Activated CD4-positive, alpha-beta T cell treated with anti-CD3 and anti-CD28 coated beads for 1 hour (primary cell): ENCODE results near the gene ABAT.

Experiments
- DNase-seq: peaks from one replicate; pipeline ENCODE4 v3.0.0-alpha.2; 2020

The ABAT gene

GRCh38 chr16:8674413-8675022 is at the start of gene ABAT:
Gene ABAT, plus strand, starts transcription at chr16:8674617. Its CDS starts 61,123 bp downstream, at chr16:8735740.
- DNase-seq = peak; percentile 81

- DNase-seq = no peak
These were observed 48.8 kb upstream of the ABAT start for GRCh38 chr16:8625491-8626087.

GRCh38 chr16:8626946-8627345 is 47.5 kb upstream of the ABAT start:
- no peak for DNase-seq

GRCh38 chr16:8627456-8627855 is 47.0 kb upstream of the ABAT start:
- DNase-seq = no peak

- DNase-seq = no peak
These were observed 45.3 kb upstream of the ABAT start for GRCh38 chr16:8628981-8629725.

GRCh38 chr16:8630255-8630953 is 44.0 kb upstream of the ABAT start:
- DNase-seq = no peak

GRCh38 chr16:8631373-8631772 is 43.0 kb upstream of the ABAT start:
- DNase-seq = no peak

- DNase-seq = no peak
These were observed 42.5 kb upstream of the ABAT start for GRCh38 chr16:8631818-8632465.

GRCh38 chr16:8632675-8633182 is 41.7 kb upstream of the ABAT start:
- no peak for DNase-seq

GRCh38 chr16:8634991-8635736 is 39.3 kb upstream of the ABAT start:
- no peak for DNase-seq

- no peak for DNase-seq
These were observed 34.7 kb upstream of the ABAT start for GRCh38 chr16:8639694-8640093.

GRCh38 chr16:8641671-8642070 is 32.7 kb upstream of the ABAT start:
- DNase-seq = no peak

- no peak for DNase-seq
These were observed 32.3 kb upstream of the ABAT start for GRCh38 chr16:8642146-8642545.

- DNase-seq = no peak
These were observed 29.9 kb upstream of the ABAT start for GRCh38 chr16:8644211-8645140.

GRCh38 chr16:8645141-8645521 is 29.3 kb upstream of the ABAT start:
- DNase-seq = no peak

- no peak for DNase-seq
These were observed 28.6 kb upstream of the ABAT start for GRCh38 chr16:8645831-8646230.

GRCh38 chr16:8646326-8647053 is 27.9 kb upstream of the ABAT start:
- no peak for DNase-seq

GRCh38 chr16:8647721-8648318 is 26.6 kb upstream of the ABAT start:
- no peak for DNase-seq

- DNase-seq = no peak
These were observed 25.5 kb upstream of the ABAT start for GRCh38 chr16:8648877-8649276.
